Skeletal muscle satellite cell (primary cell): ENCODE measurements around the gene IGFBP7.

Source experiments
- H3K27me3 ChIP-seq: 2 replicates; pipeline ENCODE4 v1.7.0; 2013; ENCODE audit warnings: low read length; ENCODE audit not compliant: control insufficient read depth, insufficient read depth
- H3K36me3 ChIP-seq: 2 replicates; pipeline ENCODE4 v1.7.0; 2013; ENCODE audit warnings: mild to moderate bottlenecking, control low read depth, low read length; ENCODE audit not compliant: insufficient read depth
- H3K4me1 ChIP-seq: 2 replicates; pipeline ENCODE4 v1.7.0; 2013; ENCODE audit warnings: low read length; ENCODE audit not compliant: control insufficient read depth, insufficient read depth
- H3K4me2 ChIP-seq: 2 replicates; pipeline ENCODE4 v1.7.0; 2013; ENCODE audit warnings: mild to moderate bottlenecking, low read length
- H3K4me3 ChIP-seq: 2 replicates; pipeline ENCODE4 v1.7.0; 2013; ENCODE audit warnings: low read length
- H3K9ac ChIP-seq: 2 replicates; pipeline ENCODE4 v1.7.0; 2013; ENCODE audit warnings: mild to moderate bottlenecking, low read depth, low read length, moderate library complexity
- H3K9me3 ChIP-seq: replicated peaks from 2 replicates; pipeline ENCODE4 v1.7.0; 2013; ENCODE audit warnings: mild to moderate bottlenecking, control low read depth, low read length

IGFBP7 gene

DNA sequence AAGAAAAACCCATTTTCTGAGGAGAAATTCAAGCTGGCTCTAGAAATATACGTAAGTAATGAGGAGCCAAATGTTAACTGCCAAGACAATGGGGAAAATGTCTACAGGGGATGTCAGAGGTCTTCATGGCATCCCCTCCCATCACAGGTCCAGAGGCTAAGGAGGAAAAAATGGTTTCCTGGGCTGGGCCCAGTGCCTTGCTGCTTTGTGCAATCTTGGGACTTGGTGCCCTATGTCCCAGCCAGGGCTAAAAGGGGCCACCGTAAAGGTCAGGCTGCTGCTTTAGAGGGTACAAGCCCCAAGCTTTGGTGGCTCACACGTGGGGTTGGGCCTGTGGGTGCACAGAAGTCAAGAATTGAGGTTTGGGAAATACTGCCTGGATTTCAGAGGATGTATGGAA, 17.2 kb upstream of the IGFBP7 start:
- no peak overlapping the region for H3K9ac ChIP-seq
- no peak overlapping the region for H3K4me3 ChIP-seq
- peaks cover 6% of the 10 kb centered on the region for H3K4me1 ChIP-seq
- H3K4me2 ChIP-seq: no peak overlapping the region
- no peaks in the 10 kb centered on the region for H3K27me3 ChIP-seq
- H3K36me3 ChIP-seq: no peaks in the 10 kb centered on the region
- H3K9me3 ChIP-seq: no peaks in the 10 kb centered on the region

DNA sequence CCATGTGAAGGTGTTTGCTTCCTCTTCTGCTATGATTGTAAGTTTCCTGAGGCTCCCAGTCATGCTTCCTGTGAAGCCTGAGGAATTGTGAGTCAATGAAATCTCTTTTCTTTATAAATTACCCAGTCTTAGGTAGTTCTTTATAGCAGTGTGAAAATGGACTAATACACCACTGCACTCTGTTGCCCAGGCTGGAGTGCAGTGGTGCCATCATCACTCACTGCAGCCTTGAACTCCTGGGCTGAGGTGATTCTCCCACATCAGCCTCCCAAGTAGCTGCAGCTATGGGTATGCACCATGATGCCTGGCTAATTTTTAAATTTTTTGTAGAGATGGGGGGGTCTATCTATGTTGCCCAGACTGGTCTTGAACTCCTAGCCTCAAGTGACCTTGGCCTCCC, 15.8 kb upstream of the IGFBP7 start:
- H3K9me3 ChIP-seq: no peaks in the 10 kb centered on the region
- no peaks in the 10 kb centered on the region for H3K36me3 ChIP-seq
- no peak overlapping the region for H3K4me3 ChIP-seq
- H3K9ac ChIP-seq: no peak overlapping the region
- no peaks in the 10 kb centered on the region for H3K4me1 ChIP-seq
- no peaks in the 10 kb centered on the region for H3K27me3 ChIP-seq
- H3K4me2 ChIP-seq: no peak overlapping the region

DNA sequence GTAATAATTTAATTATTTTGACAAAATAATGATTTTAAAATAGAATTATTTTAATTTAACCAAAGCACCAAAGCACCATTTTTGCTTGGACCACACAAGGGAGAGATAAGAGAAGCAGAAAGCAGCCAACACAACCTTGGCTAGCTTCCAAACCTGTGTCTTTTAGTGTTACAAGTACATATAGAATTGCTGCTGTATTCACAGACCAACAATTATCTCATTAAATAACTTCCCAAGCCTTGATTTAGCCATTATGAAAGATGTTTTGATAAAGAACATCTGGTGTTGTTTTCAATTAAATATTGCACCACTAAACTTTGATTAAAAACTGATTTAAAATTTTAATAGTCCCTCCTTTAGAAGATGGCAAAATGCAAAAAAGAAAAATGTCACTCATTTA, 14.0 kb upstream of the IGFBP7 start:
- Histone ChIP-seq H3K4me2 (no peak overlapping the region), H3K36me3 (no peaks in the 10 kb centered on the region), H3K9me3 (no peaks in the 10 kb centered on the region), H3K4me3 (no peak overlapping the region), H3K9ac (no peak overlapping the region), H3K27me3 (no peaks in the 10 kb centered on the region), H3K4me1 (peaks cover 12% of the 10 kb centered on the region)

DNA sequence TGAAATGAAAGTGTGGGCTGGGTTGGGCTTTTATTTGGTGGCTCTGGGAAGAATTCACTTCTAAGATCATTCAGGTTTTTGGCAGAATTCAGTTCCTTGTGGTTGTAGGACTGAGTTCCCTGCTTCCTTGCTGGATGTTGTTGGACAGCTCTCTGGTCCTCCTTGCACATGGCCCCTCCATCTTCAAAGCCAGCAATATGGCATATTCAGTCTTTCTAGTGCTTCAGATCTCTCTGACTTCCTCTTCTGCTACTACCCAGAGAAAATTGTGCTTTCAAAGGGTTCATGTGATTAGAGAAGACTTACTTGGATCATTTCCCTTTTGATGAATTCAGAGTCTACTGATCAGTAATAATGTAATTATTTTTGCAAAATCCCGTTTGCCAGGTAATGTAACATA, 12.8 kb upstream of the IGFBP7 start:
- Histone ChIP-seq H3K36me3 (no peaks in the 10 kb centered on the region), H3K4me2 (no peak overlapping the region), H3K4me1 (peaks cover 24% of the 10 kb centered on the region), H3K27me3 (no peaks in the 10 kb centered on the region), H3K9ac (no peak overlapping the region), H3K4me3 (no peak overlapping the region), H3K9me3 (no peaks in the 10 kb centered on the region)

DNA sequence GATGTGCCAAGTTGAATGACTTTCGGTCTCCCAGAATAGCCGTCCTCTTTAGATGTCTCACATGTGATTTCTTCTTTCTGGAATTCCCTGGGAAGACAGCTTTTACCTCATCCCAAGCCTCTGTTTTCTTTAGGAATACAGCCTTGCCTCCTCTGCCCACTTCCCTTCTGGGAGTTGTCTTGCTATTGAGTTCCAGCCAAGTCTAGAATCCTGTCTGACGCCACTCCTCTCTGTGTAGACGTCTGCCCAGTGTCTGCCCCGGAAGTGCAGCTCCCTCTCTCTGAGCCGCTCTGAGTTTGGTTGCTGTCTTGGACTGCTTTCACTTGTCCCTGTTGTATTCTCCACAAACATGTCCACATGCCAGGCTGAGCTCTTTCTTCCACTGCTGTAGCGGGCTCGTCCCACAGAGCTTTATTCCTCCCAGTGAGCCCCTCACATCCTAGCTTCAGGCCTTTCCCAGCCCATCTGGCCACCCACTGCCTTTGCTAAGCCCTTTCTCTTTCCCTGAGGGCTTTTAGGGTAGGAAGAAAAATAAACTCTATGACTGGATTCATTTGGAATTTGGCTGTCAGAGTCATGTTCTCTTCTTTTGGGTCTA, 9.0 kb upstream of the IGFBP7 start:
- peak overlapping the region; percentile 77 for H3K9ac ChIP-seq

DNA sequence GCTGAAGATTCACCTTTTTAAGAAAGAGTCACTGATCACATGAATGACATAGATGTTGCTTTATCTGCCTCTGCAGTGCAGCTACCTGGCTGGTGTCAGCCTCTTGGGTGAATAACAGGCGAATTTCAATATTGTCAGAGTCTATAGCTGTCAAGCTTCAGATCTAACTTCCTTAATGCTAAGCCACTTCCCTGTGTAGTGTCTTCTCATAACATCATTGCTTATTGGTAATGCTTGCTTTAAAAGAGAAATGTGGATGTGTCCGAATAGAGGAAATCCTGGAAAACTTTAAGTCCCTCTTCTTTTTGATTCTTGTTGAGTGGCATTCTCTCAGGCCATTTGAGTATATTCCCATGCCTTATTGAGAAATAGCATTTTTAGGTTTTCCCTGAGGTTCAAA, 7.3 kb upstream of the IGFBP7 start:
- no peaks in the 10 kb centered on the region for H3K9me3 ChIP-seq
- H3K4me1 ChIP-seq: peaks cover 40% of the 10 kb centered on the region
- H3K4me3 ChIP-seq: no peak overlapping the region
- H3K9ac ChIP-seq: no peak overlapping the region
- H3K4me2 ChIP-seq: no peak overlapping the region
- H3K27me3 ChIP-seq: no peaks in the 10 kb centered on the region
- H3K36me3 ChIP-seq: no peaks in the 10 kb centered on the region

More for the DNA sequence above, 9.0 kb upstream of the IGFBP7 start:
- H3K4me1 ChIP-seq: peaks cover 38% of the 10 kb centered on the region
- no peaks in the 10 kb centered on the region for H3K9me3 ChIP-seq
- H3K4me2 ChIP-seq: peak overlapping the region; percentile 74
- H3K36me3 ChIP-seq: no peaks in the 10 kb centered on the region
- peak overlapping the region; percentile 52 for H3K4me3 ChIP-seq
- H3K27me3 ChIP-seq: no peaks in the 10 kb centered on the region

DNA sequence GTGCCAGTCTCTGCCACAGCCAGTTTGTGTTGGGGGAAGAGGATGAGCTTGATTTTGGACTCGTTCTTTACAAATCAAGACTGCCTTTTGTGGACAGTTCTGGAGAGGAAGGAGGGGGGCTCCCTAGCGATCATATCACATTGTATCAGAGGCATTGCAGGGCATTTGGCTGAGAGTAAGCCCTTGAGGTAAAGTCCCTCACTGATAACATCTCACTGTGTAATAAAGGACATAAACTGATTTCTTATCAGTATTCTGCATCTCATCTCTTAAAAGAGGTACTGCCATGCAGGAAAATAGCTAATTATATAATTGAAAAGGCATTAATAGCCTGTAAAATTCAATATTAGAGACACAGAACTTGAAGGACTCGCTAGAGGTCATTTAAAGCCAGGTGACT, 6.1 kb upstream of the IGFBP7 start:
- peaks cover 48% of the 10 kb centered on the region for H3K4me1 ChIP-seq
- no peak overlapping the region for H3K9ac ChIP-seq
- no peaks in the 10 kb centered on the region for H3K36me3 ChIP-seq
- no peaks in the 10 kb centered on the region for H3K9me3 ChIP-seq
- no peaks in the 10 kb centered on the region for H3K27me3 ChIP-seq
- no peak overlapping the region for H3K4me3 ChIP-seq
- no peak overlapping the region for H3K4me2 ChIP-seq

DNA sequence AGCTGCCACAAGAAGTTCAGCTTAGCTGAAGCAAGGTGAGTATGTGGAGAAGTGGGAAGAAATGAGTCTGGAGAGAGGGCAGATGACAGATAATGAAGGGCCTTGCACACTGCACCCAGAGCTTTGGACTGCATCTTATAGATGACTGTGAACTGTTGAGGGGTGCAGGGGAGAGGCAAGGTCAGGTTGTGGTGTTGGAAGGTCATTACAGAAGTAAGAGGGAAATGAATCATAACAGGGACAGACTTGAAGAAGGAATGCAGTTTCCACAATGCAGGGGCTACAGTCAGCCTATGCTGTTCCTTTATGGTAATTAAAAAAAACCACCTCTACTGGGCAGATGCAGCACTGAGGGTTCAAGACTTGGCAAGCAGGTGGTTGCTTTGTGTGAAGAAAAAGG, 4.8 kb upstream of the IGFBP7 start:
- no peak overlapping the region for H3K9ac ChIP-seq
- H3K36me3 ChIP-seq: no peaks in the 10 kb centered on the region
- peaks cover 52% of the 10 kb centered on the region for H3K4me1 ChIP-seq
- H3K9me3 ChIP-seq: no peaks in the 10 kb centered on the region
- no peaks in the 10 kb centered on the region for H3K27me3 ChIP-seq
- H3K4me3 ChIP-seq: no peak overlapping the region
- peak overlapping the region; percentile 7 for H3K4me2 ChIP-seq

DNA sequence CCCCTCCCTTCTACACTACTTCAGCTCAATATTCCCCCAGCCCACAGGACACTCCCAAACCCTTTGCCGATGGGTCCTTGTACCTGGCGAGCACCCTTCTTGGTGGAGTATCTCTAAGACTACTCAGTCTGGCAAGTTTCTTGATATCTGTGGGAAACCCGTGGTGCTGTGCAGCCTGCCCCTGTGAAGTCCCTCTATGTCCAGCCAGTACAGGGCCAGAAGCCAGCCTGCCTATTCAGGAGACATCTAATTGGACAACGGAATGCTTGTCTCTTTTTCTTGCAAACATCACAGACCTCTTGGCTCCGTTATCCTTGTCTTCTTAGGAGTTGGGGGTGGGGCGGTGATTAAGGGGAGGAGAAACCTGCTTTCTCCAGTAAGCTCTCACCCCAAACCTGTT, 3.7 kb upstream of the IGFBP7 start:
- no peaks in the 10 kb centered on the region for H3K9me3 ChIP-seq
- no peak overlapping the region for H3K9ac ChIP-seq
- H3K4me2 ChIP-seq: no peak overlapping the region
- H3K36me3 ChIP-seq: no peaks in the 10 kb centered on the region
- H3K27me3 ChIP-seq: no peaks in the 10 kb centered on the region
- peaks cover 42% of the 10 kb centered on the region for H3K4me1 ChIP-seq
- H3K4me3 ChIP-seq: no peak overlapping the region

DNA sequence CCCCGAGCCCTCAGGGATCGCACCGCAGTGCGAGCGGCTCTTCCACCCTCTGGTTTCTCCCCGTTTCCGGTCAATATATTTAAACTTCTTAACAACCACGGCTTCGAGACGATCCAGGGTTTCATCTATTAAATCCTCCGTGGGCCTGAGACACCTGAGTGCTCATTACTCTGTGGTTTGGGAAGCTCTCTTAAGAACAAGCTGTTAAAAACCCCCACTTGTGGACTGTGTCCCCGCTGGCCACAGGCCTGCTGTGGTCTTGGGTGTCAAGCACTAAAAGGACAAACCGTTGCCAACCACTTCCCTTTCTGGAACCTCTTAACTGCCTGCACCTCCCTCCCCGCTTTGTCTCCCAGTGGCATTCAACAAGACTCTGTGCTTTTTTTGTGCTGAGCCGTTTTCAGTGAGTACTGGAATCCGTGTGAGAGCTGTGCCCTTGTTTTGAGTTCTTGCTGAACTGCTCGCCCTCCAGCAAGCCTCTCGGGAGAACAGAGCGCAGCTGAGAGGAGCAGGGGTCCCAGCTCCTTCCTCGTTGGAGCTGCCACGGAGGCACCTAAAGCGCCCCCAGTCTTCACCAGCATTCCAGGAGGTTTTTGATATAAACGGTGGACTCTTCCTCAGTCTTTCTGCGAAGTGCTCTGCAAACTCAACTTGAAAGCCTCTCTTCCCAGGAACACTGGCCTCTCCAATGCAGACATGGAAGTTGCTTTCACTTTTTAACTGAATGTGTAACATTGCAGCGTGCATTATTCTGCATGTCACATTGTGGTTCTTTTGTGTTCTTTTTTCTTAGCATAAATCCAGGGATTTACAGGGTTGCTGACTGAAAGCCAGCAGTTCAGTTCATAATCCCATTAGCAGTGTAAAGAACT, 691 bp upstream of the IGFBP7 start:
- no peaks in the 10 kb centered on the region for H3K9me3 ChIP-seq
- peak overlapping the region; percentile 94 for H3K9ac ChIP-seq
- peaks cover 43% of the 10 kb centered on the region for H3K4me1 ChIP-seq
- no peaks in the 10 kb centered on the region for H3K27me3 ChIP-seq
- H3K36me3 ChIP-seq: peaks cover 11% of the 10 kb centered on the region
- peak overlapping the region; percentile 98 for H3K4me3 ChIP-seq
- H3K4me2 ChIP-seq: peak overlapping the region; percentile 86

DNA sequence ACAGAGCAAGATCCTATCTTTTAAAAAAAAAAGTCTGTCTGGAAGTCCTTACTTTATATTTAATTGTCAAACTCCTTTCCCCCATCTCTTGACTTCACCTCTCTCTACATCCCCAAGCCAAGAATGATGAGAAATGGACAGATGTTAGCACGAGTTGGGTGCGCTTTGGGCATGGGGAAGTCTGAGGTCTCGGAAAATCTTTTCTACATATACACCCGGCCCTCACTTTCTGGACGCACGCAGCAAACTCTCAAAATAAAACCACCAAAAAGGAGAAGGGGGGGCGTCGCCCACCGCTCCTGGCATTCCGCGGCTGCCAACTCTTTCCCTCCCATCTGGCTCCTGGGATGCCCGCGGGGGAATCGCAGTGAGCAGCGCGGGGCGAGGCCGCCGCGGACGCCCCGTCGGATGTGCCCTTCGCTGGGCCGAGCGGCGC, 756 bp downstream of the IGFBP7 start:
- peaks cover 16% of the 10 kb centered on the region for H3K36me3 ChIP-seq
- H3K9ac ChIP-seq: peak overlapping the region; percentile 94
- no peaks in the 10 kb centered on the region for H3K9me3 ChIP-seq

DNA sequence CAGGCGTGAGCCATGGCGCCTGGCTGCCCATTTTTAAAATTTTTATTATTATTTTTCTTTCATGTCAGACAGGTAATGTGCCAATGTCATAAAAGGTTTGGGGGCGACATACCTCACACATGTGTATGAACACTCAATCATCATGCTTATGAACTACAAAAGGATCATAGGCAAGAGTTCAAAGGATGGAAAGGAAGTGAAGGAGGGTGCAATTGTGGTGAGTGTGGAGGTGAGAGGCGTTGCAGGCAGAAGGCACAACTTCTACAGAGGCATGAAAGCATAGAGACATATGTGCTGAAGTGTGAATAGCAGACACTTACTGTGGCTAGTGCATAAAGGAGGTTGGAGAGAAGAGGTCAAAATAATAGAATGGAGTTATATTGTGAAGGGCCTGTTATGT, 4.0 kb downstream of the IGFBP7 start:
- Histone ChIP-seq H3K4me2 (no peak overlapping the region), H3K9ac (no peak overlapping the region), H3K4me3 (no peak overlapping the region), H3K36me3 (peaks cover 16% of the 10 kb centered on the region), H3K27me3 (no peaks in the 10 kb centered on the region), H3K4me1 (peaks cover 60% of the 10 kb centered on the region), H3K9me3 (no peaks in the 10 kb centered on the region)

More for the DNA sequence above, 756 bp downstream of the IGFBP7 start:
- Histone ChIP-seq H3K27me3 (no peaks in the 10 kb centered on the region), H3K4me1 (peaks cover 46% of the 10 kb centered on the region), H3K4me3 (peak overlapping the region; percentile 98), H3K4me2 (peak overlapping the region; percentile 86)
